Suppressor macrophage treated with lipopolysaccharide for 1 hour (primary cell): ENCODE measurements around the gene SLC23A2.
"Not testable (repeated sequence)": the region's sequence is repeated elsewhere in the genome, so short reads cannot be mapped to it uniquely, and the experiment has no call there.

Source experiments
- DNase-seq, 3 donors: peaks; one replicate each; pipeline ENCODE4 v3.0.0-alpha.2; 2020 to 2022

The SLC23A2 gene

GRCh38 chr20:5001174-5002076 lies at the start of gene SLC23A2:
Gene SLC23A2 (minus strand): TSS chr20:5001510. CDS start chr20:4932562, 68,948 bp downstream.
- DNase-seq = peak; percentile 46 to 81 (median 63)

- DNase-seq = peak; percentile 59 to 80 (median 74)
Observed at GRCh38 chr20:5046656-5047339, 45.5 kb upstream of the SLC23A2 start.

- DNase-seq = peak; percentile 55 to 84 (median 74)
Observed at GRCh38 chr20:5045906-5046305, 44.6 kb upstream of the SLC23A2 start.

GRCh38 chr20:5044075-5044620 lies 42.8 kb upstream of the SLC23A2 start:
- DNase-seq = no peak

GRCh38 chr20:5041433-5041832 lies 40.1 kb upstream of the SLC23A2 start:
- DNase-seq = no peak

GRCh38 chr20:5040345-5040744 lies 39.0 kb upstream of the SLC23A2 start:
- no peak for DNase-seq

GRCh38 chr20:5039889-5040288 lies 38.6 kb upstream of the SLC23A2 start:
- no peak for DNase-seq

GRCh38 chr20:5039255-5039657 lies 37.9 kb upstream of the SLC23A2 start:
- DNase-seq = peak; percentile 39 to 58 (median 53)

GRCh38 chr20:5036828-5037227 lies 35.5 kb upstream of the SLC23A2 start:
- no peak for DNase-seq

- not testable (repeated sequence) for DNase-seq
Observed at GRCh38 chr20:5035518-5035917, 34.2 kb upstream of the SLC23A2 start.

- no peak for DNase-seq
Observed at GRCh38 chr20:5033566-5033965, 32.3 kb upstream of the SLC23A2 start.

- DNase-seq = not testable (repeated sequence)
Observed at GRCh38 chr20:5031701-5032100, 30.4 kb upstream of the SLC23A2 start.

GRCh38 chr20:5031206-5031557 lies 29.9 kb upstream of the SLC23A2 start:
- no peak for DNase-seq

GRCh38 chr20:5030348-5031205 lies 29.3 kb upstream of the SLC23A2 start:
- peak; percentile 47 to 54 (median 52) for DNase-seq

- DNase-seq = not testable (repeated sequence)
Observed at GRCh38 chr20:5028258-5029059, 27.1 kb upstream of the SLC23A2 start.

GRCh38 chr20:5024982-5025381 lies 23.7 kb upstream of the SLC23A2 start:
- no peak for DNase-seq

GRCh38 chr20:5024103-5024502 lies 22.8 kb upstream of the SLC23A2 start:
- DNase-seq = peak; percentile 19 to 47 (median 24)

GRCh38 chr20:5023171-5023570 lies 21.9 kb upstream of the SLC23A2 start:
- not testable (repeated sequence) for DNase-seq

GRCh38 chr20:5020760-5021159 lies 19.4 kb upstream of the SLC23A2 start:
- no peak for DNase-seq

- no peak for DNase-seq
Observed at GRCh38 chr20:5013682-5014447, 12.6 kb upstream of the SLC23A2 start.

- DNase-seq = peak; percentile 80 to 85 (median 82)
Observed at GRCh38 chr20:5008759-5009158, 7.4 kb upstream of the SLC23A2 start.
